CD8-positive, alpha-beta memory T cell (primary cell): ENCODE data around the gene FHL2. TPM values are rescaled to one million over a fixed set of nuclear protein-coding genes. Genes with fewer than 3 reads are reported as not detected.
A peak's percentile ranks its signal among the peaks of the same experiment; 100 is the strongest.
"Not testable (repeated sequence)": the region's sequence is repeated elsewhere in the genome, so short reads cannot be mapped to it uniquely, and the experiment has no call there.

Experiments used
- CTCF ChIA-PET: fragments of 350-600 bp; sonication (Branson Sonifier 250); formaldehyde crosslinking; loops from one replicate; lab custom pipeline; 2021; ENCODE audit warnings: antibody characterized with exemption; lab: Charles Lee
- POLR2A ChIA-PET: fragments of 350-600 bp; sonication (Branson Sonifier 250); formaldehyde crosslinking; loops from one replicate; lab custom pipeline; 2021; ENCODE audit warnings: antibody characterized with exemption; lab: Charles Lee
- DNase-seq, 5 donors: peaks; one replicate each; pipeline versions ENCODE4 v3.0.0 to v3.0.0-alpha.2; 2020 to 2022; ENCODE audit warnings: mixed read lengths in 1 of 5
- H3K27ac ChIP-seq: one replicate; pipeline ENCODE4 v1.7.0; 2013; ENCODE audit warnings: low read depth, mild to moderate bottlenecking, low read length, moderate library complexity
- H3K27me3 ChIP-seq: 2 replicates; pipeline ENCODE4 v1.7.0; 2013; ENCODE audit warnings: low read length, mild to moderate bottlenecking; ENCODE audit not compliant: insufficient read depth, poor library complexity, severe bottlenecking
- H3K36me3 ChIP-seq: 2 replicates; pipeline ENCODE4 v1.7.0; 2013; ENCODE audit warnings: mild to moderate bottlenecking, low read length, moderate library complexity; ENCODE audit not compliant: insufficient read depth
- H3K4me1 ChIP-seq: 2 replicates; pipeline ENCODE4 v1.7.0; 2013; ENCODE audit warnings: mild to moderate bottlenecking, low read length, moderate library complexity; ENCODE audit not compliant: insufficient read depth
- H3K4me3 ChIP-seq: 2 replicates; pipeline ENCODE4 v1.7.0; 2013; ENCODE audit warnings: mild to moderate bottlenecking, low read length
- H3K9me3 ChIP-seq: 2 replicates; pipeline ENCODE4 v1.7.0; 2013; ENCODE audit warnings: mild to moderate bottlenecking, low read length
- H3K27ac Mint-ChIP-seq, 8 donors: one replicate each; pipeline ENCODE4 v1.8.0; 2020 to 2021; ENCODE audit warnings: mixed read lengths in 8 of 8, mild to moderate bottlenecking in 6 of 8, inconsistent platforms in 3 of 8, moderate library complexity in 3 of 8
- H3K27me3 Mint-ChIP-seq, 2 donors: one replicate each; pipeline ENCODE4 v1.8.0; 2020 to 2021; ENCODE audit warnings: mixed read lengths in 2 of 2, mild to moderate bottlenecking in 1 of 2, moderate library complexity in 1 of 2
- H3K36me3 Mint-ChIP-seq, 3 donors: one replicate each; pipeline ENCODE4 v1.8.0; 2020 to 2021; ENCODE audit warnings: mixed read lengths in 3 of 3, inconsistent platforms in 1 of 3, mild to moderate bottlenecking in 1 of 3
- H3K4me1 Mint-ChIP-seq, 3 donors: one replicate each; pipeline ENCODE4 v1.8.0; 2020 to 2021; ENCODE audit warnings: mixed read lengths in 3 of 3, inconsistent platforms in 1 of 3, mild to moderate bottlenecking in 1 of 3
- H3K4me3 Mint-ChIP-seq, 7 donors: one replicate each; pipeline ENCODE4 v1.8.0; 2020 to 2021; ENCODE audit warnings: mixed read lengths in 7 of 7, mild to moderate bottlenecking in 6 of 7, moderate library complexity in 4 of 7, inconsistent platforms in 2 of 7
- H3K9me3 Mint-ChIP-seq, 5 donors: one replicate each; pipeline ENCODE4 v1.8.0; 2020 to 2022; ENCODE audit warnings: mixed read lengths in 5 of 5, mild to moderate bottlenecking in 3 of 5, moderate library complexity in 2 of 5, inconsistent platforms in 1 of 5
- polyA plus RNA-seq: library from polyadenylated mRNA; unstranded; fragments of 300-500 nt; fragmentation: Illumina TruSeq; gene quantifications from one replicate; pipeline ENCODE4 v1.2.3, GENCODE V29; 2021
- total RNA-seq, 2 experiments: library from RNA; stranded (reverse); gene quantifications; one replicate each; pipeline ENCODE4 v1.2.3, GENCODE V29; 2021

FHL2 gene
- total and polyA plus RNA-seq, 3 experiments from 2014 or later: 0.69 to 3.5 (median 3.3) TPM

DNA sequence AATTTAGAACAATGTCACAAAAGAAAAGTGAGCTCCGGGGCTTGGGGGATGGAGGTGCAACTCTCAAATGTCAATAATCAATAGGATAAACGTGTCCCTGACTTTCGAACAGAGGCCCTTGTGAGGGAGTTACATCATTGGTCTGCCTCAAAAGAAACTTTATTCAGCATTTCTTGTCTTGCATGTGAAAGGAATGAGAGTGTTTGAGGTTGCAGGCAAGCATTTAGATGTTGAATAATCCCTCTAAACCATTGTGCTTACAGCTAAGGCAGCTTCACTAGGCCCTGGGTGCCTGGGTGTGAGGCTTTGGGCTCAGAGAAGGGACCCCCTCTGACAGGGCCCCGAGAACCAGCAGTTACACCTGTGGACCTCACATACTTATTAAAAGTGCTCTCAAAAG, 28.6 kb upstream of the FHL2 start:
- no peaks in the 10 kb centered on the region for H3K9me3 ChIP-seq
- no peak overlapping the region for H3K4me3 ChIP-seq
- peaks cover 21% of the 10 kb centered on the region for H3K4me1 ChIP-seq
- H3K4me1 Mint-ChIP-seq: peaks cover 19 to 25% (median 19%) of the 10 kb centered on the region in 3 donors
- ChIA-PET POLR2A (no interaction called here), CTCF (no interaction called here)
- no peaks in the 10 kb centered on the region for H3K27me3 ChIP-seq
- no peak overlapping the region for H3K27ac ChIP-seq
- DNase-seq: no peak
- no peaks in the 10 kb centered on the region for H3K36me3 Mint-ChIP-seq
- peaks cover 16 to 17% of the 10 kb centered on the region in 2 donors for H3K27me3 Mint-ChIP-seq
- H3K4me3 Mint-ChIP-seq: no peak overlapping the region
- peaks cover 0 to 2% (median 0%) of the 10 kb centered on the region in 5 donors for H3K9me3 Mint-ChIP-seq
- H3K36me3 ChIP-seq: no peaks in the 10 kb centered on the region
- H3K27ac Mint-ChIP-seq: peak overlapping the region in 1 of 8 donors; percentile 27

DNA sequence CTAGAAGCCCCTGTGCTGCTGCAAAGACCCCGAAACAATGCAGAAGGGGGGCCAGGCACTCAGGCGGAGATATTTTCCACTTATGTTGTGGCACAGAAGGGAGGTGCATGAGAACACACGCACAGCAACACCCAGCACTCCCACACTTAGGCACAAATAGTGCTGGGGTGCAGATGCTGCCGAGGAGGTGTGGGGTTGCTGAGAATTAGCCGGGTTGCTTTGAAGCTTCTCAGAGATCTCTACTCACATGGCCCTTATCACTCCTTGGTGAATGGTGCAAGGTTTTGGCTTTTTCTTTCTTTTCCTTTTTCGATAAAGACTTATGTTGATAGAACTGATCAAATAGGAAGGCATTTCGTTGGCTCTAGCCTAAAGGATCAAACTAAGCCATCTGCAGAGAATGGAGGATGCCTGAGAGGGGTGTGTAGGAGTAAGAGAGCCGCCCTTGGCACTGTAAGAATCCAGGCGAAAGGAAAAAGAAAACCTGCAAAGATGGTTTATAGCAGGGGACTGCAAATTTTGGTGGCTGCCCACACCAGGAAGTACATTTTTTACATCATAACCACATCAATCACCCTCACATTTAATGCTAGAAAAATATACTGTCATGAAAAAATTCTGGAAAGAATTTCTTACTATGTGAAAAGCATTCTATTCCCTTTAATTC, 27.9 kb upstream of the FHL2 start:
- Histone ChIP-seq H3K9me3 (no peaks in the 10 kb centered on the region), H3K4me1 (peaks cover 21% of the 10 kb centered on the region), H3K27me3 (no peaks in the 10 kb centered on the region), H3K36me3 (no peaks in the 10 kb centered on the region), H3K4me3 (peak overlapping the region; percentile 27), H3K27ac (no peak overlapping the region)
- H3K27me3 Mint-ChIP-seq: peaks cover 19 to 22% of the 10 kb centered on the region in 2 donors
- ChIA-PET CTCF (no interaction called here), POLR2A (no interaction called here)
- peak overlapping the region; percentile 8 to 90 (median 42) for H3K27ac Mint-ChIP-seq
- H3K4me1 Mint-ChIP-seq: peaks cover 19 to 25% (median 19%) of the 10 kb centered on the region in 3 donors
- H3K4me3 Mint-ChIP-seq: peak overlapping the region; percentile 38 to 77 (median 65)
- H3K9me3 Mint-ChIP-seq: peaks cover 0 to 3% (median 0%) of the 10 kb centered on the region in 5 donors
- peak in 2 of 5 donors; percentile 8 to 42 for DNase-seq
- H3K36me3 Mint-ChIP-seq: no peaks in the 10 kb centered on the region

DNA sequence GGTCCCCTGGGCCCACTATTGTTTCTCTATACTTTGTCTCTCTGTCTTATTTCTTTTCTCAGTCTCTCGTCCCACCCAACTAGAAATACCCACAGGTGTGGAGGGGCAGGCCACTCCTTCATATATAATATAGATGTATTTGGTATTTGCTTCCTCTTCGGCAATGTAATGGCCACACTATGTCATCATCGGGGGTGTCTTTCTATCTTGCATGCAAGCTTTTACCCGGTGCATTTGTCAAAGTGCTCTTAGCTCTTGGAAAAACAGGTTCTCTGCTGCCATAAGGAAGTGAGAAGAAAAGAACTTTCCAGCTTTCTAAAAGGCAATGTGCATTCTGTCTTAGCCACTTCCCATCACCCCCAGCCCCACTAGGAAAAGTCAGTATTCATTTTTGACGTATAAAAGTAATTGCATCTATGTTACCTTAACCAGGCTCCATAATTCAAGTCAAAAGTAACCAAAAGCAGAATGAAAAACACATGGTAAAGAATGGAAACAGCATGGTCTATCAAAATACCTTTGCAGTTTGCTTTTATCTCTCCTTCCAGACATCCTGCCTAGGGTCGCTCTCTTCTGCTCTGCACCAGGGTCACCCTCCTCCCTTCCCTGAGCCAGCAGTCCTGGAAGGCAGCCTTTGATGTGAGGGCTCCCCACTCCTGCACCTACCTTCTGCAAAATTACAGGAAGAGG, 27.2 kb upstream of the FHL2 start:
- Histone ChIP-seq H3K27me3 (no peaks in the 10 kb centered on the region), H3K4me1 (peaks cover 21% of the 10 kb centered on the region), H3K4me3 (peak overlapping the region; percentile 27), H3K27ac (no peak overlapping the region), H3K9me3 (no peaks in the 10 kb centered on the region), H3K36me3 (no peaks in the 10 kb centered on the region)
- peak overlapping the region in 4 of 8 donors; percentile 23 to 90 (median 53) for H3K27ac Mint-ChIP-seq
- H3K4me1 Mint-ChIP-seq: peaks cover 19 to 25% (median 19%) of the 10 kb centered on the region in 3 donors
- POLR2A ChIA-PET: no interaction called here
- peaks cover 0 to 4% (median 3%) of the 10 kb centered on the region in 5 donors for H3K9me3 Mint-ChIP-seq
- H3K27me3 Mint-ChIP-seq: peaks cover 25 to 29% of the 10 kb centered on the region in 2 donors
- no peak for DNase-seq
- no peaks in the 10 kb centered on the region for H3K36me3 Mint-ChIP-seq
- peak overlapping the region in 6 of 7 donors; percentile 38 to 77 (median 68) for H3K4me3 Mint-ChIP-seq
- CTCF ChIA-PET: no interaction called here

DNA sequence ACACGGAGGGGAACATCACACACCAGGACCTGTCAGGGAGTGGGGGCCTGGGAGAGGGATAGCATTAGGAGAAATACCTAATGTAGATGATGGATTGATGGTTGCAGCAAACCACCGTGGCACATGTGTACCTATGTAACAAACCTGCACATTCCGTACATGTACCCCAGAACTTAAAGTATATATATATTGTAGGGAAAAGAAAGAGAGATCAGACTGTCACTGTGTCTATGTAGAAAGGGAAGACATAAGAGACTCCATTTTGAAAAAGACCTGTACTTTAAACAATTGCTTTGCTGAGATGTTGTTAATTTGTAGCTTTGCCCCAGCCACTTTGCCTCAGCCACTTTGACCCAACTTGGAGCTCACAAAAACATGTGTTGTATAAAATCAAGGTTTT, 26.0 kb upstream of the FHL2 start:
- Mint-ChIP-seq H3K27me3 (peaks cover 27 to 35% of the 10 kb centered on the region in 2 donors), H3K4me1 (peaks cover 19 to 25% (median 19%) of the 10 kb centered on the region in 3 donors), H3K9me3 (peaks cover 1 to 12% (median 7%) of the 10 kb centered on the region in 5 donors)
- H3K4me3 Mint-ChIP-seq, DNase-seq, POLR2A ChIA-PET, H3K36me3 Mint-ChIP-seq, H3K27me3 ChIP-seq, H3K36me3 ChIP-seq, H3K4me3 ChIP-seq, H3K27ac Mint-ChIP-seq, H3K27ac ChIP-seq, H3K9me3 ChIP-seq, CTCF ChIA-PET: not testable (repeated sequence)
- peaks cover 21% of the 10 kb centered on the region for H3K4me1 ChIP-seq

DNA sequence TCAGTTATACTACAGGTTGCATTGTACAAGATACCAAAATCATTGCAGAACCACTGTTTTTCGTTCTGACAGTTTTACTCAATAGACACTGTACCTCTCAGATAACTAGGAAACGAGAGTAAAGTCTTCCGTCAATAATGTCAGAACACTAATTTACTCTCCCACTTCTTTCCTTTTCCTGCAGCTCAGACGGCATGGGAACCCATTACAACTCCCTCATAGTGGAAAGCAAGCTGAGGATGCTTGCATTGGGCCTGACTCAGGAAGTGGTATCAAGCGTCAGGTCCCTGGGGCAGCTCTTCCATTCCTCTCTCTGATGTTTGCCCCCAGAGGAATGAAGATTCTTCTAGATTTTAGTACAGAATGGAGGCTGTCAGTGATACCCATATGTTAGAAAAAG, 23.9 kb upstream of the FHL2 start:
- H3K4me1 ChIP-seq: peaks cover 19% of the 10 kb centered on the region
- H3K27ac ChIP-seq: no peak overlapping the region
- no peak overlapping the region for H3K27ac Mint-ChIP-seq
- no peaks in the 10 kb centered on the region for H3K36me3 ChIP-seq
- no peaks in the 10 kb centered on the region for H3K27me3 ChIP-seq
- H3K27me3 Mint-ChIP-seq: peaks cover 32 to 45% of the 10 kb centered on the region in 2 donors
- ChIA-PET POLR2A (interaction anchor here (0.6 kb wide), 1 partner anchor 53 kb away, joined by 3 read pairs; no protein-coding TSS in a partner anchor), CTCF (interaction anchor here (1.2 to 1.5 kb wide), 2 partner anchors 38 to 53 kb away, joined by 3 read pairs; no protein-coding TSS in a partner anchor)
- peaks cover 17 to 19% (median 19%) of the 10 kb centered on the region in 3 donors for H3K4me1 Mint-ChIP-seq
- H3K9me3 ChIP-seq: no peaks in the 10 kb centered on the region
- no peak overlapping the region for H3K4me3 ChIP-seq
- H3K9me3 Mint-ChIP-seq: peaks cover 9 to 18% (median 16%) of the 10 kb centered on the region in 5 donors
- peaks cover 0 to 5% (median 0%) of the 10 kb centered on the region in 3 donors for H3K36me3 Mint-ChIP-seq
- no peak overlapping the region for H3K4me3 Mint-ChIP-seq
- DNase-seq: no peak

DNA sequence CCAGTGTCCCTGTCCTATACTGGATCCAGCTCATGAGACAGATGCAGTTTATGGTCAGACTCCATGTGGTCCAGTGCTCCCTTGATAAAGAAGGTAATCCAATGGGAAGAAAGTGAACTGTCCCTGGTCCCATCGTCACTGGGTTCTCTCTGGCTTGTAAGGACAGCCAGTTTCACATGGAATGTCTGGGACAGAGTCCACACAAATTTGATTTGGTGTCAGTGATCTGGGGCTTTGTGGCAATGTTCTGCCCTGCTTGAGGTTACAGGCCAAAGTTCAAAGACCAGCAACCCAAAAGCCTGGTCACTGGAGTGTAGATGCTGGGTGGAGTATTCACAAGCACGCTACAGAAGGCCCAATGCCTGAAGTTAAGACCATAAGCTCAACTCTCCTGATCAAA, 22.2 kb upstream of the FHL2 start:
- no peak for DNase-seq
- no peak overlapping the region for H3K4me3 Mint-ChIP-seq
- peaks cover 2 to 4% (median 2%) of the 10 kb centered on the region in 3 donors for H3K4me1 Mint-ChIP-seq
- H3K9me3 Mint-ChIP-seq: peaks cover 9 to 18% (median 16%) of the 10 kb centered on the region in 5 donors
- CTCF ChIA-PET: no interaction called here
- Histone ChIP-seq H3K9me3 (no peaks in the 10 kb centered on the region), H3K4me3 (no peak overlapping the region), H3K27ac (no peak overlapping the region), H3K27me3 (no peaks in the 10 kb centered on the region), H3K4me1 (peaks cover 2% of the 10 kb centered on the region), H3K36me3 (no peaks in the 10 kb centered on the region)
- no peak overlapping the region for H3K27ac Mint-ChIP-seq
- H3K27me3 Mint-ChIP-seq: peaks cover 35 to 55% of the 10 kb centered on the region in 2 donors
- H3K36me3 Mint-ChIP-seq: peaks cover 0 to 5% (median 0%) of the 10 kb centered on the region in 3 donors
- POLR2A ChIA-PET: no interaction called here

DNA sequence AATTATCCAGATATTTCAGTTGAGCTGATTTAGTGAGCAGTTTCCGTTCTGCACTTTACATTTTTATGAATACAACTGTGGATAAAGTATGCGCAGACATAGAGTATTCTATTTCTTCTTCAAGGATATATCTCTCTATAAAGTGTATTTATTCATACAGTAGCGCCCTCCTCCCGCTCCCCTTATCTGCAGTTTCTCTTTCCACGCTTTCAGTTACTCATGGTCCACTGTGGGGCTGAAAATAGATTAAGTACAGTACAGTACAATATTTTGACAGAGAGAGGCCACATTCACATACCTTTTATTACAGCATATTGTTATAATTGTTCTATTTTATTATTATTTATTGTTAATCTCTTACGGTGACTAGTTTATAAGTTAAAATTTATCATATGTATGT, 19.7 kb upstream of the FHL2 start:
- no peak overlapping the region for H3K27ac Mint-ChIP-seq
- no peaks in the 10 kb centered on the region for H3K9me3 ChIP-seq
- H3K4me3 Mint-ChIP-seq: no peak overlapping the region
- ChIA-PET POLR2A (no interaction called here), CTCF (no interaction called here)
- H3K36me3 Mint-ChIP-seq: peaks cover 0 to 5% (median 0%) of the 10 kb centered on the region in 3 donors
- DNase-seq: no peak
- peaks cover 27 to 65% of the 10 kb centered on the region in 2 donors for H3K27me3 Mint-ChIP-seq
- no peaks in the 10 kb centered on the region for H3K4me1 Mint-ChIP-seq
- H3K9me3 Mint-ChIP-seq: peaks cover 9 to 18% (median 16%) of the 10 kb centered on the region in 5 donors
- no peak overlapping the region for H3K4me3 ChIP-seq
- no peaks in the 10 kb centered on the region for H3K27me3 ChIP-seq
- H3K27ac ChIP-seq: no peak overlapping the region
- H3K36me3 ChIP-seq: no peaks in the 10 kb centered on the region
- H3K4me1 ChIP-seq: no peaks in the 10 kb centered on the region
